WI38 (cell line): ENCODE data around the gene PLXNC1.

ENCODE experiments used
- H3K4me3 ChIP-seq: 2 replicates; pipeline ENCODE4 v1.5.1; 2011; ENCODE audit warnings: low read depth, mild to moderate bottlenecking, control low read depth, low read length
- CTCF ChIP-seq: IDR thresholded peaks from 2 replicates; pipeline ENCODE4 v1.5.1; 2012; ENCODE audit warnings: low read depth, mild to moderate bottlenecking, control low read depth, low read length

Gene PLXNC1

GRCh38 chr12:94143951-94144350 is 4.4 kb upstream of the PLXNC1 start:
- TF ChIP-seq CTCF: no peak
- H3K4me3 ChIP-seq: no peak overlapping the region

GRCh38 chr12:94144781-94145180 is 3.6 kb upstream of the PLXNC1 start:
- no peak overlapping the region for H3K4me3 ChIP-seq
- TF ChIP-seq CTCF: no peak

GRCh38 chr12:94145191-94145983 is 3.0 kb upstream of the PLXNC1 start:
- H3K4me3 ChIP-seq: no peak overlapping the region
- peak; percentile 17; the same call in 1 of the 2 replicates for TF ChIP-seq CTCF

- H3K4me3 ChIP-seq: no peak overlapping the region
- no peak for TF ChIP-seq CTCF
Measured at GRCh38 chr12:94146166-94146936, 2.0 kb upstream of the PLXNC1 start.

- TF ChIP-seq CTCF: no peak
- H3K4me3 ChIP-seq: peak overlapping the region; percentile 55
Measured at GRCh38 chr12:94147387-94147990, 888 bp upstream of the PLXNC1 start.

GRCh38 chr12:94148739-94149118 is 352 bp downstream of the PLXNC1 start:
- peak overlapping the region; percentile 55 for H3K4me3 ChIP-seq
- TF ChIP-seq CTCF: no peak
